Ishikawa (cell line): Measurements from ENCODE around the gene FKBP4.

Experiments
- TAF1 ChIP-seq: IDR thresholded peaks from 2 replicates; pipeline ENCODE4 v1.6.1; 2012; ENCODE audit warnings: low read depth, mild to moderate bottlenecking
- TCF12 ChIP-seq: IDR thresholded peaks from 2 replicates; pipeline ENCODE4 v1.6.1; 2012; ENCODE audit warnings: low read depth
- YY1 ChIP-seq: IDR thresholded peaks from 2 replicates; pipeline ENCODE4 v1.6.1; 2012; ENCODE audit warnings: low read depth

- TF ChIP-seq YY1 (no peak), TAF1 (no peak), TCF12 (no peak)
Observed at GRCh38 chr12:2772370-2772769, 22.4 kb upstream of the FKBP4 start.
